GF-D8 (cell line): ENCODE results near the gene ARHGEF9.
"Not testable (repeated sequence)": the region's sequence is repeated elsewhere in the genome, so short reads cannot be mapped to it uniquely, and the experiment has no call there.

Experiments used
- DNase-seq: peaks from one replicate; lab custom pipeline; 2025; lab: John Stamatoyannopoulos, UW

Gene ARHGEF9

GRCh38 chrX:63784902-63785707 lies at the start of gene ARHGEF9:
TSS of gene ARHGEF9 (minus strand) at chrX:63785214. CDS start at chrX:63785145, 69 bp downstream.
- DNase-seq, result no peak

- not testable (repeated sequence) for DNase-seq
These were observed 40.4 kb upstream of the ARHGEF9 start for GRCh38 chrX:63825446-63825845.

GRCh38 chrX:63818156-63818555 lies 33.1 kb upstream of the ARHGEF9 start:
- no peak for DNase-seq

- DNase-seq, result no peak
These were observed 32.7 kb upstream of the ARHGEF9 start for GRCh38 chrX:63817696-63818095.

- DNase-seq, result no peak
These were observed 27.8 kb upstream of the ARHGEF9 start for GRCh38 chrX:63812823-63813222.

GRCh38 chrX:63810746-63811145 lies 25.7 kb upstream of the ARHGEF9 start:
- no peak for DNase-seq

- no peak for DNase-seq
These were observed 24.2 kb upstream of the ARHGEF9 start for GRCh38 chrX:63809173-63809572.

- DNase-seq, result not testable (repeated sequence)
These were observed 10.4 kb upstream of the ARHGEF9 start for GRCh38 chrX:63795406-63795805.

GRCh38 chrX:63785708-63786040 lies 660 bp upstream of the ARHGEF9 start:
- no peak for DNase-seq

- no peak for DNase-seq
These were observed 590 bp downstream of the ARHGEF9 start for GRCh38 chrX:63784346-63784901.

GRCh38 chrX:63782515-63782914 lies 2.5 kb downstream of the ARHGEF9 start:
- no peak for DNase-seq

GRCh38 chrX:63768760-63769159 lies 16.3 kb downstream of the ARHGEF9 start:
- DNase-seq, result no peak

GRCh38 chrX:63765712-63766111 lies 19.3 kb downstream of the ARHGEF9 start:
- DNase-seq, result no peak

- DNase-seq, result no peak
These were observed 20.1 kb downstream of the ARHGEF9 start for GRCh38 chrX:63764946-63765345.

- DNase-seq, result no peak
These were observed 23.4 kb downstream of the ARHGEF9 start for GRCh38 chrX:63761639-63762038.

- no peak for DNase-seq
These were observed 27.0 kb downstream of the ARHGEF9 start for GRCh38 chrX:63758011-63758410.

- no peak for DNase-seq
These were observed 29.1 kb downstream of the ARHGEF9 start for GRCh38 chrX:63755892-63756291.

- peak; percentile 65 for DNase-seq
These were observed 30.0 kb downstream of the ARHGEF9 start for GRCh38 chrX:63754860-63755579.

- DNase-seq, result no peak
These were observed 30.7 kb downstream of the ARHGEF9 start for GRCh38 chrX:63754136-63754859.

GRCh38 chrX:63751481-63751880 lies 33.5 kb downstream of the ARHGEF9 start:
- no peak for DNase-seq

GRCh38 chrX:63750811-63751210 lies 34.2 kb downstream of the ARHGEF9 start:
- DNase-seq, result no peak

GRCh38 chrX:63747331-63747730 lies 37.7 kb downstream of the ARHGEF9 start:
- no peak for DNase-seq
